Measurements from ENCODE around the gene CEPT1.

GRCh38 chr1:111190931-111191451 is 51.0 kb downstream of the CEPT1 start:
- TF ChIP-seq CTCF (IDR thresholded peaks at IDR 0.05) (no peak), POLR2A (IDR thresholded peaks at IDR 0.05) (no peak), EP300 (IDR thresholded peaks at IDR 0.05) (peak in 1 of 2 donors; percentile 73)

Measured in tibial nerve (tissue), 4 donors.